ENCODE data around the gene TBC1D22A.
A peak's percentile ranks its signal among the peaks of the same experiment; 100 is the strongest.

DNA sequence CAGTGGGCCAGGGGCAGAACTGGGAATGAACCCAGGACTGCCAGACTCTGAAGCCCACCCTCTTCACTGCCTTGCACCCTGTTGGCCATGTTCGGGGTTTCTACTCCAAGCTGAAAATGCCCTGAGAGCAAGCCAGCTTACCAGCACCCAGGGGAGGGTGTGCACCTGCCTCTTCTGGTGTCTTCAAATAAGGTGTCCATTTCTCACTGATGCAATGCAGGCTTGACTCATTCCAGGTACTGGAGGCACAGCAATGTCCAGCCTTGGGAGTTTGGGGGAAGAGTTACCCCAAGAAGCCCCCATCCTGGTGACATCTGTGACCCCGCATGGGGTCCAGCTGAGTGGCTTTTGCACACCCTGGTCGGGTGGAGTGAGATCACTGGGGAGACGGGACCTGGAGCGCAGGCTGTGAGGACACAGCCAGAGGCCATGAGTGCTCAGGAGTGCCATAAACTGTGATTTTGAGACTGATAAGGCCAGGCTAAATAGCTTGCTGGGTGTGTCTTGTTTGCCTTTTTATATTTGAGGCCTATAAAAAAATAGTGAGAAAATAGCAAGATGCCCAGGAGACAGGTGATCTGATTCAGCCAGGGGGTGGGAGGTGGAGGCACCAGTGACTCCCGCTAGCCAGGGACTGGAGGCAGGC lies 19.8 kb upstream of the TBC1D22A start:
- TF ChIP-seq, protein P1, sequence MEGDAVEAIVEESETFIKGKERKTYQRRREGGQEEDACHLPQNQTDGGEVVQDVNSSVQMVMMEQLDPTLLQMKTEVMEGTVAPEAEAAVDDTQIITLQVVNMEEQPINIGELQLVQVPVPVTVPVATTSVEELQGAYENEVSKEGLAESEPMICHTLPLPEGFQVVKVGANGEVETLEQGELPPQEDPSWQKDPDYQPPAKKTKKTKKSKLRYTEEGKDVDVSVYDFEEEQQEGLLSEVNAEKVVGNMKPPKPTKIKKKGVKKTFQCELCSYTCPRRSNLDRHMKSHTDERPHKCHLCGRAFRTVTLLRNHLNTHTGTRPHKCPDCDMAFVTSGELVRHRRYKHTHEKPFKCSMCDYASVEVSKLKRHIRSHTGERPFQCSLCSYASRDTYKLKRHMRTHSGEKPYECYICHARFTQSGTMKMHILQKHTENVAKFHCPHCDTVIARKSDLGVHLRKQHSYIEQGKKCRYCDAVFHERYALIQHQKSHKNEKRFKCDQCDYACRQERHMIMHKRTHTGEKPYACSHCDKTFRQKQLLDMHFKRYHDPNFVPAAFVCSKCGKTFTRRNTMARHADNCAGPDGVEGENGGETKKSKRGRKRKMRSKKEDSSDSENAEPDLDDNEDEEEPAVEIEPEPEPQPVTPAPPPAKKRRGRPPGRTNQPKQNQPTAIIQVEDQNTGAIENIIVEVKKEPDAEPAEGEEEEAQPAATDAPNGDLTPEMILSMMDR (IDR thresholded peaks at IDR 0.05): no peak
- TF ChIP-seq POLR2A (IDR thresholded peaks at IDR 0.05): peak; percentile 9 to 49

Measured in Peyer's patch (tissue), 4 donors.